ENCODE measurements around the gene SIGLEC11. TPM values are rescaled to one million over a fixed set of nuclear protein-coding genes. Genes with fewer than 3 reads are reported as not detected.
"Not testable (repeated sequence)": the region's sequence is repeated elsewhere in the genome, so short reads cannot be mapped to it uniquely, and the experiment has no call there.

Gene SIGLEC11
- total RNA-seq, 6 experiments from 2014 or later, result 0.74 to 3.0 (median 1.7) TPM

DNA sequence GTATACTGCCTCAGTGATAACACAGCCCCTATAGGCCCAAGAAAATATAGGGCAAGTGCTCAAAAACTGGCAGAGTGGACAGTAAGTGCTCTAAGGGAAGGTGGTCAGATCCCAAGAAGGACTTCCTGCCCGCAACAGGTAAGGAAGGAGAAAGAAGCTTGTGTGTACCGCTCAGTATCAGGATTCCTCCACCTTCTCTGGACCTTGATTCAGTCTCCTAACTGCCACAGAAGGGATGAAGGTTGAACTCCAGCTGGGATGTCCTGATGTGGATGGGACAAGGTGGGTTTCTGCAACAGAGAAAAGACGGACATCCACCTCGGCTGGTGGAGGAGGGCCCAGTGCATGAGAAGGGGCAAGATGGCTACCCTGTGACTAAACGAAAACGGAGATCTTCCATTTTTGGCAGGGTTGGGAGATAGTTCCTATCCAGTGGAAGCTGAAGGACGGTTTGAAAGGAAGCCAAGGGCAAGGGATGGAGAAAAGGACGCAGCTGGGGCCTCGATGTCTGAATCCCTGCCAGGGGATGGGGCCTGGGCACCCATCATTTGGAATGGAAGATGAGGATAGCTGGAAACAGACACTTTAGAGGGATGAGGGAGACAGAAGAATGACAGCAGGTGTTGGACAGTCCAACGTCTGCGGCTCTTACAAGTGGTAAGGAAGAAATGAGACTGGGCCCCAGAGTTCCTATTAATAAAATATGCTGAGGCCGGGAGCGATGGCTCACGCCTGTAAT lies 33.3 kb downstream of the SIGLEC11 start:
- Histone ChIP-seq H3K9me3 (no peaks in the 10 kb centered on the region), H3K4me3 (peak overlapping the region; percentile 95 to 98 (median 98)), H3K27me3 (no peaks in the 10 kb centered on the region), H3K27ac (peak overlapping the region; percentile 86 to 93 (median 92)), H3K36me3 (peaks cover 0 to 24% (median 17%) of the 10 kb centered on the region in 4 donors), H3K4me1 (peaks cover 0 to 38% (median 9%) of the 10 kb centered on the region in 4 donors)
- ATAC-seq (no peak), DNase-seq (no peak)
- WGBS (ENCODE audit: insufficient coverage, low coverage, low lambda C conversion rate, missing lambda C conversion rate), result 76% methylated on average over 14 of the region's 14 CpGs
- intact Hi-C loops (cut with DNase I), result no loop called here
- no peak for TF ChIP-seq CTCF (IDR thresholded peaks at IDR 0.05)
- no peak for TF ChIP-seq POLR2A (IDR thresholded peaks at IDR 0.05)

DNA sequence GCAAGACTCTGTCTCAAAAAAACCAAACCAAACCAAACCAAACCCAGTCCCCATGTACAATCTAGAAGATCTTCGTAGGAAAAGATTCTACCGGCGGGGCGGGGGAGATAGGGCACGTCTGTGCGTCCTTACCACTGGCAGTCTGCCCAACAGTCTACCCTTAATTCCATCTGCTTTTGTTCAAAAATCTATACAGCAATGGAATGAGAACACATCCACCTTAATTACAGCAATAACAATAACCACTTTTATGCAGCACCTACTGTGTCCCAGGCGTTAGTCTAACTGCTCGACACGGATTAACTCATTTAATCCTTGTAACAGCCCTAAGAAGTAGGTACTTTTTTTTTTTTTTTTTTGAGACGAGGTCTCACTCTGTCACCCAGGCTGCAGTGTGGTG lies 34.5 kb downstream of the SIGLEC11 start:
- ATAC-seq (no peak), DNase-seq (no peak)
- H3K27ac ChIP-seq, result no peak overlapping the region
- intact Hi-C loops (cut with DNase I), result no loop called here
- TF ChIP-seq CTCF (IDR thresholded peaks at IDR 0.05) (no peak), POLR2A (IDR thresholded peaks at IDR 0.05) (no peak)
- 94% methylated on average over 3 of the region's 10 CpGs for WGBS (ENCODE audit: insufficient coverage, low coverage, low lambda C conversion rate, missing lambda C conversion rate)
- H3K4me3 ChIP-seq, result no peak overlapping the region
- peaks cover 0 to 12% (median 10%) of the 10 kb centered on the region in 4 donors for H3K36me3 ChIP-seq
- no peaks in the 10 kb centered on the region for H3K27me3 ChIP-seq
- H3K9me3 ChIP-seq, result no peaks in the 10 kb centered on the region
- peaks cover 0 to 49% (median 15%) of the 10 kb centered on the region in 4 donors for H3K4me1 ChIP-seq

GRCh38 chr19:49925486-49925885 lies 35.5 kb downstream of the SIGLEC11 start:
- Histone ChIP-seq H3K4me3 (no peak overlapping the region), H3K27ac (peak overlapping the region in 1 of 3 donors; percentile 90), H3K4me1 (peaks cover 0 to 42% (median 16%) of the 10 kb centered on the region in 4 donors), H3K36me3 (peaks cover 0 to 3% (median 1%) of the 10 kb centered on the region in 4 donors), H3K9me3 (no peaks in the 10 kb centered on the region), H3K27me3 (no peaks in the 10 kb centered on the region)
- no peak for DNase-seq
- no peak for ATAC-seq
- WGBS (ENCODE audit: insufficient coverage, low coverage, low lambda C conversion rate, missing lambda C conversion rate), result 98% methylated on average over 5 of the region's 5 CpGs
- TF ChIP-seq POLR2A (IDR thresholded peaks at IDR 0.05) (no peak), CTCF (IDR thresholded peaks at IDR 0.05) (no peak)
- intact Hi-C loops (cut with DNase I), result no loop called here

- H3K36me3 ChIP-seq; H3K9me3 ChIP-seq; ATAC-seq; H3K27me3 ChIP-seq; DNase-seq; intact Hi-C loops (cut with DNase I): not testable (repeated sequence)
- WGBS (ENCODE audit: insufficient coverage, low coverage, low lambda C conversion rate, missing lambda C conversion rate), result 40% methylated on average over 12 of the region's 13 CpGs
- H3K27ac ChIP-seq, result peak overlapping the region in 2 of 3 donors; percentile 90
- peaks cover 0 to 39% (median 16%) of the 10 kb centered on the region in 4 donors for H3K4me1 ChIP-seq
- H3K4me3 ChIP-seq, result peak overlapping the region; percentile 10 to 47 (median 42)
Observed at GRCh38 chr19:49924881-49925210, 36.1 kb downstream of the SIGLEC11 start.

Measured in right lobe of liver (tissue), 6 donors.